ENCODE results near the gene NAV1. TPM values are rescaled to one million over a fixed set of nuclear protein-coding genes. Genes with fewer than 3 reads are reported as not detected.

NAV1 gene
- total and polyA plus RNA-seq, 2 of the 8 experiments (the other 6 are each of a cell fraction or from before 2014, with no cell fraction given) = 9.9 to 42.7 TPM

- TF ChIP-seq SIN3A (conservative IDR thresholded peaks at IDR 0.05 in 1 of 2, IDR thresholded peaks at IDR 0.05 in 1 of 2; ENCODE audit: low read depth in 1 of 2, low read length in 2 of 2) = peak in 1 of 2 experiments; percentile 70; a peak in 3 of 4 replicates
- no peak for TF ChIP-seq BRCA1 (IDR thresholded peaks at IDR 0.05; ENCODE audit: low read depth, low read length)
- no peak for TF ChIP-seq FOSL1 (IDR thresholded peaks at IDR 0.05; ENCODE audit: insufficient read depth, low read depth, low read length)
- peak; percentile 92 for TF ChIP-seq KDM4A (IDR thresholded peaks at IDR 0.05; ENCODE audit: low read depth, low read length, severe bottlenecking)
- no peak for TF ChIP-seq SP4 (IDR thresholded peaks at IDR 0.05; ENCODE audit: low read length)
- TF ChIP-seq CHD1 (IDR thresholded peaks at IDR 0.05; ENCODE audit: low read depth, low read length) = no peak
- TF ChIP-seq RAD21 (IDR thresholded peaks at IDR 0.05 in 1 of 2, conservative IDR thresholded peaks at IDR 0.05 in 1 of 2; ENCODE audit: low read depth in 2 of 2, low read length in 2 of 2) = no peak
- no peak for TF ChIP-seq GABPA (IDR thresholded peaks at IDR 0.05; ENCODE audit: borderline replicate concordance, insufficient read depth, low read length)
- TF ChIP-seq TEAD4 (IDR thresholded peaks at IDR 0.05; ENCODE audit: low read depth, low read length) = 0 out of 2 replicates have a peak, but pooled peaks have one; percentile 1
- no peak for TF ChIP-seq HDAC6 (IDR thresholded peaks at IDR 0.05; ENCODE audit: low read depth, low read length)
- no peak for TF ChIP-seq YY1 (IDR thresholded peaks at IDR 0.05; ENCODE audit: low read depth, low read length)
- no peak for TF ChIP-seq MAFK (IDR thresholded peaks at IDR 0.05; ENCODE audit: low read depth, low read length)
- TF ChIP-seq EP300 (IDR thresholded peaks at IDR 0.05; ENCODE audit: borderline replicate concordance in 1 of 2, low read depth in 2 of 2, low read length in 2 of 2) = no peak
- TF ChIP-seq CBX8 (IDR thresholded peaks at IDR 0.05; ENCODE audit: borderline replicate concordance, low read depth, low read length) = no peak
- no peak for TF ChIP-seq POLR2A (IDR thresholded peaks at IDR 0.05; ENCODE audit: control extremely low read depth in 1 of 2, low read depth in 2 of 2, low read length in 2 of 2)
- TF ChIP-seq CBX5 (IDR thresholded peaks at IDR 0.05; ENCODE audit: low read depth, low read length) = no peak
- TF ChIP-seq SIX5 (IDR thresholded peaks at IDR 0.05; ENCODE audit: low read depth, low read length) = no peak
- no peak for TF ChIP-seq NANOG (IDR thresholded peaks at IDR 0.05; ENCODE audit: insufficient read depth, low read depth, low read length, poor library complexity, severe bottlenecking)
- no peak for TF ChIP-seq TAF7 (optimal IDR thresholded peaks at IDR 0.05; ENCODE audit: borderline replicate concordance, low read depth, low read length)
- no peak for TF ChIP-seq EGR1 (IDR thresholded peaks at IDR 0.05; ENCODE audit: borderline replicate concordance, low read depth, low read length)
- no peak for TF ChIP-seq CTBP2 (IDR thresholded peaks at IDR 0.05; ENCODE audit: borderline replicate concordance, insufficient read depth, insufficient read length, low read length)
- TF ChIP-seq BACH1 (IDR thresholded peaks at IDR 0.05; ENCODE audit: low read length) = no peak
- TF ChIP-seq TCF12 (IDR thresholded peaks at IDR 0.05; ENCODE audit: low read depth, low read length) = no peak
- no peak for TF ChIP-seq POLR2AphosphoS5 (IDR thresholded peaks at IDR 0.05; ENCODE audit: low read depth, low read length)
Measured at GRCh38 chr1:201538612-201539551, at the start of gene NAV1 (continued).

Measured in H1 (cell line).